BE2C (cell line): Measurements from ENCODE around the gene ANO2.
"Not testable (repeated sequence)": the region's sequence is repeated elsewhere in the genome, so short reads cannot be mapped to it uniquely, and the experiment has no call there.

Source experiments
- DNase-seq: peaks from one replicate; pipeline ENCODE4 v3.0.0-alpha.2; 2020
- H3K27me3 ChIP-seq: fragments of 250-450 bp; sonication (Bioruptor Pico); 2 replicates; pipeline ENCODE4 v1.5.1; 2020; ENCODE audit warnings: mild to moderate bottlenecking
- H3K36me3 ChIP-seq: fragments of 250-450 bp; sonication (Bioruptor Pico); 2 replicates; pipeline ENCODE4 v1.5.1; 2020; ENCODE audit warnings: mild to moderate bottlenecking
- H3K4me1 ChIP-seq: fragments of 250-450 bp; sonication (Bioruptor Pico); 2 replicates; pipeline ENCODE4 v1.5.1; 2020
- H3K4me3 ChIP-seq: 2 replicates; pipeline ENCODE4 v1.5.1; 2011; ENCODE audit warnings: low read depth, low read length
- H3K9me3 ChIP-seq: fragments of 250-450 bp; sonication (Bioruptor Pico); 2 replicates; pipeline ENCODE4 v1.5.1; 2020
- CTCF ChIP-seq: IDR thresholded peaks from 2 replicates; pipeline ENCODE4 v1.5.1; 2012; ENCODE audit warnings: mild to moderate bottlenecking, low read depth, low read length

The ANO2 gene

DNA sequence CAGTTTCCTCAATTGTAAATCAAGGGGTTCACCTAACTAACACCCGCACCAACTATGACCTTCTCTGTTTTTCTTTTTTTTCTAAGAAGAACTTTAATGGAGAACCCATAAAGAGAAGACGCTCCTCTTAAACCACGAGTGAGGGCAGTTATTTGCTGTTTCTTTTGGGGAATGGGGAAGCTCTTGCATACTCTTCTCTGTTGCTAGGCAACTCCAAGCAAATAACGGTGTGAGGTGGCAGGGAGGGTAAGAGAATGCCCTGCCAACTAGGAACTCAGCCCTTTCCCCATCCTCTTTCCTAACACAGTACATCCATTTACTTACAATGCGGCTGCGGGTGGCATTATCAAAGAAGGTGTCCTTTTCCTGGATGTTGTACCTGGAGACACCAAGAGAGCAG lies 114.9 kb downstream of the ANO2 start:
- no peak for TF ChIP-seq CTCF
- Histone ChIP-seq H3K36me3 (no peaks in the 10 kb centered on the region), H3K9me3 (no peaks in the 10 kb centered on the region), H3K27me3 (peaks cover 69% of the 10 kb centered on the region), H3K4me3 (no peak overlapping the region), H3K4me1 (no peaks in the 10 kb centered on the region)
- no peak for DNase-seq

GRCh38 chr12:5827591-5827990 lies 117.5 kb downstream of the ANO2 start:
- Histone ChIP-seq H3K27me3 (peaks cover 47% of the 10 kb centered on the region), H3K9me3 (no peaks in the 10 kb centered on the region), H3K4me1 (no peaks in the 10 kb centered on the region), H3K4me3 (no peak overlapping the region), H3K36me3 (no peaks in the 10 kb centered on the region)
- no peak for DNase-seq
- no peak for TF ChIP-seq CTCF

DNA sequence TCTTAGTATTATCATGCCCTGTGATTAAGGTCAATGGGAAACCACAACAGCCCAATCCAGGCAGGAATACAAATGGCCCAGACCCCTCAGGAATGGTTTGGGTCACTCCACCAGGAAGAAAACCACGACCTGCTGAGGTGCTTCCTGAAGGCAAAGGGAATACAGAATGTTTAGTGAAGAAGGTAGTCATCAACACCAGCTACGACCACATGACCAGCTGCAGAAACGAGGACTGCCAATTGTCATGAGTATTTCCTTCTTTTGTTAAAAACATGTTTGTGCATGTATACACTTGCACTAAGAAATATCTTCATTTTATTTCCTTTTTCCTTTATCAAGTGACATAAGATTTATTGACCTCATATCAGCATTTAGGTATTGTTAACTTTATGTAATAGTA lies 119.3 kb downstream of the ANO2 start:
- not testable (repeated sequence) for H3K9me3 ChIP-seq, H3K4me1 ChIP-seq, DNase-seq, H3K36me3 ChIP-seq, H3K4me3 ChIP-seq
- H3K27me3 ChIP-seq: peaks cover 28% of the 10 kb centered on the region

DNA sequence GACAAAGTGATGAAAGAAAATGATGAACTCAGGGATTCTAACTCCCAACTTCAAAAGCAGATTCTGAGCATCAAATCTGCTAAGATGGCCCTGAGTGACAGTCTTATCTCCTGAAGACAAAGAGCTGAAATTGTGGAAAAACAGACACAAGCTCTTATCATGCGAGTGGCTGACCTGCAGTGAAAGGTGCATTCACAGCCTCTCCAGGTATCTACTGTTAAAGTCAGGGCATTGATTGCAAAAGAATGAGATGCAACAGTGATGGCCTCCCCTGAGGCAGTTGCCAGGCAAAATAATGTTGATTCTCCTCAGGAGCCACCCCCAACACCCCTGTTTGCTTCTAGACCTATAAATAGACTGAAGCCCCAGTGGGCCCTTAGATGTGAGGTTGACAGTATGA lies 126.2 kb downstream of the ANO2 start:
- H3K9me3 ChIP-seq, H3K4me1 ChIP-seq, H3K36me3 ChIP-seq, DNase-seq, H3K27me3 ChIP-seq, H3K4me3 ChIP-seq: not testable (repeated sequence)

- H3K36me3 ChIP-seq: no peaks in the 10 kb centered on the region
- peaks cover 3% of the 10 kb centered on the region; the same call in 1 of the 2 replicates for H3K27me3 ChIP-seq
- no peak for TF ChIP-seq CTCF
- no peaks in the 10 kb centered on the region for H3K9me3 ChIP-seq
- no peak for DNase-seq
- H3K4me3 ChIP-seq: no peak overlapping the region
- no peaks in the 10 kb centered on the region for H3K4me1 ChIP-seq
These were observed 127.8 kb downstream of the ANO2 start for GRCh38 chr12:5817246-5817645.

GRCh38 chr12:5809586-5809985 lies 135.5 kb downstream of the ANO2 start:
- H3K9me3 ChIP-seq: no peaks in the 10 kb centered on the region
- no peaks in the 10 kb centered on the region for H3K36me3 ChIP-seq
- no peak for DNase-seq
- peaks cover 27% of the 10 kb centered on the region for H3K27me3 ChIP-seq
- TF ChIP-seq CTCF: no peak
- H3K4me1 ChIP-seq: no peaks in the 10 kb centered on the region
- H3K4me3 ChIP-seq: no peak overlapping the region

GRCh38 chr12:5808981-5809380 lies 136.1 kb downstream of the ANO2 start:
- no peak for DNase-seq
- no peak for TF ChIP-seq CTCF
- Histone ChIP-seq H3K4me3 (no peak overlapping the region), H3K27me3 (peaks cover 32% of the 10 kb centered on the region), H3K9me3 (no peaks in the 10 kb centered on the region), H3K36me3 (no peaks in the 10 kb centered on the region), H3K4me1 (no peaks in the 10 kb centered on the region)
